Rectal smooth muscle tissue (tissue), 1 donor: Measurements from ENCODE around the gene SLC7A1.

Experiments used
- H3K27ac ChIP-seq: one replicate; pipeline ENCODE4 v1.7.0; 2013; ENCODE audit warnings: low read depth, low read length, inconsistent platforms
- H3K27me3 ChIP-seq: one replicate; pipeline ENCODE4 v1.7.0; 2013; ENCODE audit warnings: low read length; ENCODE audit not compliant: control insufficient read depth, insufficient read depth
- H3K36me3 ChIP-seq: one replicate; pipeline ENCODE4 v1.7.0; 2013; ENCODE audit warnings: low read length; ENCODE audit not compliant: control insufficient read depth, insufficient read depth
- H3K4me1 ChIP-seq: one replicate; pipeline ENCODE4 v1.7.0; 2013; ENCODE audit warnings: low read length; ENCODE audit not compliant: control insufficient read depth, insufficient read depth
- H3K4me3 ChIP-seq: one replicate; pipeline ENCODE4 v1.7.0; 2013; ENCODE audit warnings: low read length
- H3K9ac ChIP-seq: one replicate; pipeline ENCODE4 v1.7.0; 2013; ENCODE audit warnings: low read length

The SLC7A1 gene

GRCh38 chr13:29464105-29464679 is 131.3 kb downstream of the SLC7A1 start:
- no peak overlapping the region for H3K9ac ChIP-seq
- no peaks in the 10 kb centered on the region for H3K36me3 ChIP-seq
- H3K27me3 ChIP-seq: peaks cover 3% of the 10 kb centered on the region
- H3K4me3 ChIP-seq: no peak overlapping the region
- no peak overlapping the region for H3K27ac ChIP-seq
- peaks cover 9% of the 10 kb centered on the region for H3K4me1 ChIP-seq

- Histone ChIP-seq H3K36me3 (no peaks in the 10 kb centered on the region), H3K9ac (no peak overlapping the region), H3K27ac (no peak overlapping the region), H3K27me3 (peaks cover 2% of the 10 kb centered on the region), H3K4me3 (no peak overlapping the region), H3K4me1 (no peaks in the 10 kb centered on the region)
These were observed 135.6 kb downstream of the SLC7A1 start for GRCh38 chr13:29459813-29460355.
